Measurements from ENCODE around the gene OR2C3.
"Not testable (repeated sequence)": the region's sequence is repeated elsewhere in the genome, so short reads cannot be mapped to it uniquely, and the experiment has no call there.

The OR2C3 gene

DNA sequence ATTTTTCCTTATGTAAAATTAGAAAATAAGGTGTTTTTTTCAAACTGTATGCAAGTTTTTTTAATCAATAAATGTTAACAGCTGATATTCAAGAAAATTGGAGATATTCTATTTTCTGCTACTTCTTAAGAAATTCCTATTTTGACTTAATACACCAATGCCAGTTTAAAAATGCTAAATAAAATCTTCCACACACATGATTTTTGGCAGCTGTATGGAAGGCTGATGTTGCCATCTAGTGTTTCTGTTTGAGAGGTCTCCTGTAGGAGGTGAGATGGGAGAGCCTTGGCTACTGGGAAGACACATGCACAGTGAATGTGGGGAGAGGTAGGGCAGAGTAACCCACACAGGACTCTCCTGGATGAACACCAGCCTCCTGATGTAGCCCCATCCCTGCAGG is 49.2 kb downstream of the OR2C3 start:
- Mint-ChIP-seq H3K4me1 (ENCODE audit: low read depth) (no peaks in the 10 kb centered on the region), H3K27me3 (ENCODE audit: low read depth) (peaks cover 5% of the 10 kb centered on the region), H3K36me3 (ENCODE audit: low read depth) (no peaks in the 10 kb centered on the region), H3K27ac (no peak overlapping the region), H3K9me3 (no peaks in the 10 kb centered on the region), H3K4me3 (no peak overlapping the region)

- Mint-ChIP-seq H3K27ac (no peak overlapping the region), H3K4me1 (ENCODE audit: low read depth) (no peaks in the 10 kb centered on the region), H3K27me3 (ENCODE audit: low read depth) (peaks cover under 1% of the 10 kb centered on the region), H3K4me3 (no peak overlapping the region), H3K36me3 (ENCODE audit: low read depth) (no peaks in the 10 kb centered on the region), H3K9me3 (no peaks in the 10 kb centered on the region)
Observed at GRCh38 chr1:247482747-247483146, 53.5 kb downstream of the OR2C3 start.

GRCh38 chr1:247476328-247477058 is 59.7 kb downstream of the OR2C3 start:
- H3K4me1 Mint-ChIP-seq (ENCODE audit: low read depth); H3K36me3 Mint-ChIP-seq (ENCODE audit: low read depth); H3K4me3 Mint-ChIP-seq; H3K27ac Mint-ChIP-seq; H3K9me3 Mint-ChIP-seq; H3K27me3 Mint-ChIP-seq (ENCODE audit: low read depth): not testable (repeated sequence)

- Mint-ChIP-seq H3K27ac (no peak overlapping the region), H3K4me1 (ENCODE audit: low read depth) (no peaks in the 10 kb centered on the region), H3K27me3 (ENCODE audit: low read depth) (no peaks in the 10 kb centered on the region), H3K9me3 (no peaks in the 10 kb centered on the region), H3K36me3 (ENCODE audit: low read depth) (no peaks in the 10 kb centered on the region), H3K4me3 (no peak overlapping the region)
Observed at GRCh38 chr1:247475793-247476192, 60.4 kb downstream of the OR2C3 start.

All from T-helper 1 cell treated with Interleukin-12 subunit alpha and Interleukin-12 subunit beta and Interleukin-4 antibody, amounts not matched to agents 30 μg/mL and 1 μg/mL, for 36 hours (primary cell).